ENCODE measurements around the gene COL9A2.

Gene COL9A2

GRCh38 chr1:40265919-40266318, 51.2 kb downstream of the COL9A2 start:
- in situ Hi-C loops (cut with HindIII; ENCODE audit: low sequenced_read_pairs): no loop called here
- TF ChIP-seq, protein P1, sequence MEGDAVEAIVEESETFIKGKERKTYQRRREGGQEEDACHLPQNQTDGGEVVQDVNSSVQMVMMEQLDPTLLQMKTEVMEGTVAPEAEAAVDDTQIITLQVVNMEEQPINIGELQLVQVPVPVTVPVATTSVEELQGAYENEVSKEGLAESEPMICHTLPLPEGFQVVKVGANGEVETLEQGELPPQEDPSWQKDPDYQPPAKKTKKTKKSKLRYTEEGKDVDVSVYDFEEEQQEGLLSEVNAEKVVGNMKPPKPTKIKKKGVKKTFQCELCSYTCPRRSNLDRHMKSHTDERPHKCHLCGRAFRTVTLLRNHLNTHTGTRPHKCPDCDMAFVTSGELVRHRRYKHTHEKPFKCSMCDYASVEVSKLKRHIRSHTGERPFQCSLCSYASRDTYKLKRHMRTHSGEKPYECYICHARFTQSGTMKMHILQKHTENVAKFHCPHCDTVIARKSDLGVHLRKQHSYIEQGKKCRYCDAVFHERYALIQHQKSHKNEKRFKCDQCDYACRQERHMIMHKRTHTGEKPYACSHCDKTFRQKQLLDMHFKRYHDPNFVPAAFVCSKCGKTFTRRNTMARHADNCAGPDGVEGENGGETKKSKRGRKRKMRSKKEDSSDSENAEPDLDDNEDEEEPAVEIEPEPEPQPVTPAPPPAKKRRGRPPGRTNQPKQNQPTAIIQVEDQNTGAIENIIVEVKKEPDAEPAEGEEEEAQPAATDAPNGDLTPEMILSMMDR (IDR thresholded peaks at IDR 0.05; ENCODE audit: low read depth, low read length, missing control alignments): no peak
- H3K4me3 ChIP-seq (ENCODE audit: low read depth, low read length): no peak overlapping the region
- DNase-seq (ENCODE audit: low read depth): no peak

DNA sequence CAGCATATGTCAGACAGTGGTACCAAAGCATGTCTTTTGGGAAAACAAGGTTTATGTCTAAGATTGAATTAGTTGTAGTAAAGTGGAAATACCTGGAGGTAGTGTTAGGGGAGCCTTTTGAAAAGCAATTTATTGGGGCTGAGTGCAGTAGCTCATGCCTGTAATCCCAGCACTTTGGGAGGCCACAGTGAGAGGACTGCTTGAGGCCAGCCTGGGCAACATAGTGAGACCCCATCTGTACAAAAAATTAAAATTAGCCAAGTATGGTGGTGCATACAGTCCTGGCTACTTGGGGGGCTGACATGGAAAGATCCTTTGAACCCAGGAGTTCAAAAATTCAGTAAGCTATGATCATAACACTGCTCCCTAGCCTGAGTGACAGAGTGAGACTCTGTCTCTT, 51.8 kb downstream of the COL9A2 start:
- in situ Hi-C loops (cut with HindIII; ENCODE audit: low sequenced_read_pairs): no loop called here
- H3K4me3 ChIP-seq (ENCODE audit: low read depth, low read length): no peak overlapping the region
- DNase-seq (ENCODE audit: low read depth): no peak
- TF ChIP-seq, protein P1 (IDR thresholded peaks at IDR 0.05; ENCODE audit: low read depth, low read length, missing control alignments): no peak

GRCh38 chr1:40264354-40264781, 52.7 kb downstream of the COL9A2 start:
- TF ChIP-seq, protein P1 (IDR thresholded peaks at IDR 0.05; ENCODE audit: low read depth, low read length, missing control alignments): no peak
- no peak for DNase-seq (ENCODE audit: low read depth)

DNA sequence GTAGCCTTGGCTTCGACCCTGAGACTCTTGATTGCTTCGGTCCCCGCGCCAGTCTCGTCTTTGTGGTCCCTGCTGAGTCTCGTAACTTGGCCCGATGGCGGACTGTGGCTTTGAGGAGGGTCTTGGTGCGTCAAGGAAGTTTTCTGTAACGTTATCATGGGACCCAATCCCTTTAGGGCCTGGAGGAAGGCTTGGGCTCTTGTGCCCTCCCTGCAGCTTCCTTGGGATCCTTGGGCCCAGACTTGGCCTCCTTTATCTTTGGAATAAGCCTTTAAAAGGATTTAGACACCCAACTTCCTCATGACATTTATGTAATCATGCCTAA, 58.7 kb downstream of the COL9A2 start:
- in situ Hi-C loops (cut with HindIII; ENCODE audit: low sequenced_read_pairs): no loop called here
- DNase-seq (ENCODE audit: low read depth): no peak
- TF ChIP-seq, protein P1 (IDR thresholded peaks at IDR 0.05; ENCODE audit: low read depth, low read length, missing control alignments): no peak
- H3K4me3 ChIP-seq (ENCODE audit: low read depth, low read length): peak overlapping the region; percentile 97

More at GRCh38 chr1:40264354-40264781, 52.7 kb downstream of the COL9A2 start:
- in situ Hi-C loops (cut with HindIII; ENCODE audit: low sequenced_read_pairs): no loop called here
- H3K4me3 ChIP-seq (ENCODE audit: low read depth, low read length): no peak overlapping the region

- peak within 1 kb of the TSS; percentile 97 for H3K4me3 ChIP-seq (ENCODE audit: low read depth, low read length)
- peak; percentile 95 for DNase-seq (ENCODE audit: low read depth)
- in situ Hi-C loops (cut with HindIII; ENCODE audit: low sequenced_read_pairs): no loop called here
- TF ChIP-seq, protein P1 (IDR thresholded peaks at IDR 0.05; ENCODE audit: low read depth, low read length, missing control alignments): no peak
Observed at GRCh38 chr1:40257688-40258444, 59.2 kb downstream of the COL9A2 start, which contains the start of gene ZMPSTE24. ZMPSTE24 (plus strand) TSS chr1:40258236; CDS start chr1:40258272, 36 bp downstream.

DNA sequence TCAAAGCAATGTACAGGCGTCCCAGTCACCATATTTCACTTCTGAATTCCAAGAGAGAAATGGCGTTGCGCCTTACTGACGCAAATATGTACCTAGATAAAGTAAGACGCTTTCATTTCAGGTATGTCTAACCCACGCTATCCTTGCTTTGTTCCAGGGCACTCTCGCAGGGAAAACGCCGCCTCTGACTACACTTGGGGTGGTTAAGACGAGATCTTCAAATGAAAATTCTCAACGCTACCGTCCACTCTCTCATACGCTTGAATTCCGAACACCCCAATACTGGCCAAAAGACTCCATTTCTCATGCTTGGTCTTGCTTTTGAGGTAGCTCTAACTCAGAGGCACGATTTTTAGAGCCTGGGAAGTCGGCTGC, 59.8 kb downstream of the COL9A2 start:
- no peak for DNase-seq (ENCODE audit: low read depth)
- in situ Hi-C loops (cut with HindIII; ENCODE audit: low sequenced_read_pairs): no loop called here
- peak overlapping the region; percentile 97 for H3K4me3 ChIP-seq (ENCODE audit: low read depth, low read length)
- TF ChIP-seq, protein P1 (IDR thresholded peaks at IDR 0.05; ENCODE audit: low read depth, low read length, missing control alignments): no peak
